ENCODE measurements around the gene C8G.

C8G gene

GRCh38 chr9:136944519-136945332, at the start of gene C8G, which contains the start of gene FBXW5:
Gene C8G (plus strand): TSS chr9:136945243. CDS start chr9:136945321, 78 bp downstream.
Gene FBXW5 (minus strand): TSS chr9:136944738. CDS start chr9:136944083, 655 bp downstream.
- DNase-seq = peak; percentile 94

DNA sequence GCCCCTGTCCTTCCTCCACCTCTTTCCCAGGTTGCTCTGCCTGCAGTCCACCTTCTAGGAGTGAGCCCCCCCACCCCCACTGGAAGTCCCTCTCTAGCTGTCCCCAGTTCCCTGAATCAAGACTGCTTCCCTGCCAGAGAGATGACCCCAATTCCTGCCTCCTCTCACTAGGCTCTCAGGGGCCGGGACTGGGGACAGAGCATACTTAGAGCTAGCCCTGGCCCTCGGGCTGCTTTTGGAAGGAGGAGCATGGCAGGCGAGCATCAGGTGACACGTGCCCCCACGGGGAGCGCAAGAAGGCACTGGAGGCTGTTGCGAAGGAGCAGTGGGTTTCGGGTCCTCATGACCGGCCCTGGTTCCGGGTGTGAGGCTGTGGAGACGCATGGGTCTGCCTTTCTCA, 49.0 kb upstream of the C8G start:
- DNase-seq = no peak

DNA sequence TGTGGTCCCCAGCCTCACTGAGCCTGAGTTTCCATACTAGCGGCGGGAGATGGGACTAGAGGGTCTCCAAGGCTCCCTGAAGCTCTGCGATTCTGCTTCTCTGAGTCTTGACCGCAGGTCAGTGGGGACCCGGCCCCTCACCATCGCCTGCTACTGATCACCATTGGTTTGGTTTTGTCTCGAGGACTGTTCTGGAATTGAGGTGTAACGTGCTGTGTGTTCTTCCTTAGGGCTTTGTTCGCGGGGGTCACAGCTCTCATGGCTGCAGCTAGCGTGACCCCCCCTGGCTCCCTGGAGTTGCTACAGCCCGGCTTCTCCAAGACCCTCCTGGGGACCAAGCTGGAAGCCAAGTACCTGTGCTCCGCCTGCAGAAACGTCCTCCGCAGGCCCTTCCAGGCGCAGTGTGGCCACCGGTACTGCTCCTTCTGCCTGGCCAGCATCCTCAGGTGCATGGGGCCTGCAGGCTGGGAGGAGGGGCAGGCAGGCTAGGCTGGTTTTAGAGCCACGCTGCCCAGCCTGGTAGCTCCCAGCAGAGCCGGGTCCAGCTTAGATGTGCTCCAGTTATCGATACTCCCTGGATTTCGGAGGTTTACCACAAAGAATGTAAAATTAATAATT, 46.5 kb upstream of the C8G start:
- DNase-seq = no peak

- no peak for DNase-seq
These were observed 45.8 kb upstream of the C8G start for GRCh38 chr9:136899196-136899595.

DNA sequence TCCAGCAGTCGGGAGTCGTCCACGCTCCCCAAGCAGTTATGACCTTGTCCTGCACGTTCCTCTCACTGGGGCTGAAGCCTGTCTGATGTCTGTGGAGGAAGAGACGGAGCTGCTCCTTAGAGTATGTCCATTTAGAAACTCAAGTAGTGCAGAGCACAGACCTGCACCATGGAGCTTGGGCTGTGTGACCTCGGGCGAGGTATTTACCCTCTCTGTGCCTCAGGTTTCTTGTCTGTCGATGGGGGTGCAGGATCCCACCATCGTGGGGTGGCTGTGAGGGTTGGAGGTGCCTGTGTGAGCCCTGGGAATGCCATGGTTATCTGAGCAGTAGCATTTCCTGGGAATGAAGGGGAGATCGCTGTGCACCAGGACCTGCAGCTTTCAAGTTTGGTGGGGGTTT, 44.5 kb upstream of the C8G start:
- no peak for DNase-seq

DNA sequence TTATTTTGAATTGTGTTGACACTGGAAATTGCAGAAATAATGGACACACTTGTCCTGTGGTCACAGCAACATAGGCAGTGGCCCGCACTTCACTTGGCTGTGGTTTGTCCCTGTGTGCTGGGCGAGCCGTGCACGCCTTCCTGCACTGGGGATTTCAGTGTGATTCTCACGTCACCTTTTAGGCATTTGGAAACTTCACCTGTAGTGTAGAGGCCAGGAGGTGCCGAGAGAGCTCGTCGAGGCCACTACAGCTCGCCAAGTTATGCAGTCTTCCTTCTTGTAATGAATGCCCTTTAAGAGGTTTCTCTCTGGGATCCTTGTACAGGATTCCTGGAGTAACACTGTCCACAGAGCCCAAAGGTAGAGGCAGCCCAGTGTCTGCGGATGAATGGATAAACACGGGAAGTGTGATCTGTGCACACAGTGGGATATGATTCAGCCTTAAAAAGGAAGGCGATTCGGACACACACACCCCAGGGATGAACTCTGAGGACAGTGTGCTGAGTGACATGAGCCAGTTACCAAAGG, 44.0 kb upstream of the C8G start:
- DNase-seq = no peak

- peak; percentile 80 for DNase-seq
These were observed 43.4 kb upstream of the C8G start for GRCh38 chr9:136901516-136902258.

- DNase-seq = peak; percentile 92
These were observed 42.7 kb upstream of the C8G start for GRCh38 chr9:136902259-136902821.

- peak; percentile 55 for DNase-seq
These were observed 41.9 kb upstream of the C8G start for GRCh38 chr9:136903041-136903554.

- no peak for DNase-seq
These were observed 38.8 kb upstream of the C8G start for GRCh38 chr9:136906266-136906665.

DNA sequence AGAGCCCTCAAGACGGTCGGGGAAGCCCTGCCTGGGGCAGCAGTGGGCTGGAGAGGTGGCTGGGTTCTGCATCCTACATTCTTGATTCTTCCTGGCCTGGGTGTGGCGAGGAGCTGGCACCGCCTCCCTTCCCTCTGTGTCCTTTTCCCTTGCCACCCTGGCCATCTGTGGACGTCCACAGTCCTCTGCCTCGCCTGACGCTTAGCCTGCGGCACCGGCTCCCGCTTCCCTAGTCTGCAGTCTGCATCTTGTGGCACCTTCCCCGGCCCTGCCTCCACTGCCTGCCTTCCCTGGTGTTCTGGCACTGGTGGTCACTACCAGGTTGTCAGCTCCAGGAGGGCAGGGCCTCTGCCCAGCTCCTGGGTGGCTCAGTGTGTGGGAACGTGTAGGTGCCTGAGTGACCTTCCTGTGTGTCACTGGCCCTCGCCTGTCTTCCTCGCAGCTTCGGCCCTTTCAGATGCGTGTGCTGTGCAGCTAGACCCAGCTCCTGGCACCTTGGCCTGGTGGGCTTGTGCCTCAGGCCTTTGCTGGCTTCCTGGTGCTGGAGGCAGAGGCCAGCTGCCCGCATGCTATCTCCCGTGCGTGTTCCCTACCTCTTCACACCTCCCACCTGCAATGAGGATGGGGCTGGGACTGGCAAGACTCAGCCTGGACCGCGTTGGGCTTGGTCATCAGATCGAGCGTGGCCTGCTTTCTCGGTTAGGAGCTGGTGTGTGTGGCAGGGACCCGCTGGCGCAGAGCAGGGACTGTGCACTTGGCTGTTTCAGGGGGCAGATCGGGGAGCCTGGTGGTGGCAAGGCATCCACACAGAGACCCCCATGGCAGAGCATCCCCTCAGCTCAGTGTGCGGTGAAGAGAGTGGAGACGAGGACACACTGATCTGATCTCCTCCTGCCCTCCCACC, 37.8 kb upstream of the C8G start:
- no peak for DNase-seq

DNA sequence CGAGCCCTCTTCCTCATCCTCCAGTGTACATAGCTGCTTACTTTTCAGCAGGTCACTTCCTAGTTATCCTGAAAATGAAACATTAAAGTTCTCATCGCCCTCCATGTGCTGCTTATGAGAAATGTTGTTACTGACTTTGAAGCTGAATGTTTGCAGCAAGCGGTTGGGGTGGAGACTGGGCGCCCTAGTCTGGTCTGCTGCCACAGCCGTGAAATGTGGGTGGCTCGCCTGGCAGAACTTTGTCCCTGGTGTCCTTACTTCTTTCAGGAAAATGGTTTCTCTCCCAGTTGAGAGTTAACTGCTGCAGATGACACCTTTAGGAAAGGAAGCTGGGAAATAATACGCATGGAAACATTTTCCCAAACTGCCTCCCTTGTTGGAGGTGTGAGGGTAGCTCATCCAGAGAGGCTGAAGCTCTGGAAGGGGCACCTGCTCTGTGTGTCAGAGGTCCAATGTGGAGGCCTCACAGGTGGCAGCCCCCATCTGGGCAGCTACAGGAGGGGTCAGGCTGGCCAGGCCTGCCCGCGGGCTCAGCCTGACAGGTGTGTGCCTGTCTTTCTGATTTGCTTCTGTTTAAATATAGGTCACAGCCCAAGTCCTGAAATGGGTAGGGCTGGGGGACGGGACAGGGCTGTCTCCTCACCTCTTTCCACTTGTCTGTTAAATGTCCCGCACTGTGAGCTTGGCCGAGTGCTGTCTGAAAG, 34.7 kb upstream of the C8G start:
- DNase-seq = no peak

DNA sequence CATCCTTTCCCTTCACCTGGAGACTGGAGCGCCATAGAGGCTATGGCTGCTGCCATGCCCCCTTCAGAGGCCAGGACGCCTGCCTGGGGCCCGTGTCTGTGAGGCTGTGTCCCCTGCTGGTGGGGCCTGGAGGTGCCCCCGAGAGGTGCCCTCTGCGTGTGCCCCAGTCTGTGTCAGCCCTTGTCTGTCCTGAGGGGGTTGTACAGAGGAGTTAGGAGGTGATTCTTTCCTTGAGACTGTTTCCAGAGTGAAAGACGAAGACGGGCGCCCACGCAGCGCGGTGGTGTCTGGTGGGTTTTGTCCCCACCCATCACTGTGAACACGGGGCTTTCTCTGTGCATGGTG, 34.2 kb upstream of the C8G start:
- no peak for DNase-seq

- no peak for DNase-seq
These were observed 31.2 kb upstream of the C8G start for GRCh38 chr9:136913701-136914438.

DNA sequence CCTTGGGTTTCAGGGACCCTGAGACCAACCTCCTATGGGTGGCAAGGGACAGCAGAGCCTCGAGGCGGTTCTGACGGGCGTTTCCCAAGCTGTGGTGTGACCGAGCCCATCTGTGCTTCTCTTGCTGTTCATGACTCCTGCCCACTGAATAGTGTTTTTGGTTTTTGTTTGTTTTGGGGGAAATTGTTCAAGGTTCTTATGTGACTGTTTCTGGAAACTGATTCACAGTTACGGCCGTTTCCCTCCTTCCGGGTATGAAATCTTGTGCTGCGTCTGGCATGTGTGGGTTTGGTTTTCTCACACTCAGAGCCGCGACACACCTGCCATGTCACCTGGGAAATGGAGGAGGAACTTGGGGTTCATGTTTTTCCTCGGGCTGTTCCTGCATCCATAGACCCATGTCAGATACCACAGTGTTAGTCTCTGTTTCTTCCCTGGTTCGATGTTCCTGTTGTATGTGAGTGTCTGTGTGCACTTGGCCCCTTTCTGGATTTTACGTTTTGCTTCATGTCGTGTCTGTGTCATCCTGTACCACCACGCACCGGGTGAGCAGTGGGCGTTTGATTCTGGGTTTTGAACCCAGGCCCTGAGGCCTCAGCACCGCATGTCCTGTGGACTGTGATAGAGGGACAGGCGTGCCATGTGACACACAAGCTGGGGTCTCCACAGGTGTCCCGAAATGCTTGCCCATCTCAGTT, 29.3 kb upstream of the C8G start:
- no peak for DNase-seq

GRCh38 chr9:136916330-136917184, 28.5 kb upstream of the C8G start:
- no peak for DNase-seq

DNA sequence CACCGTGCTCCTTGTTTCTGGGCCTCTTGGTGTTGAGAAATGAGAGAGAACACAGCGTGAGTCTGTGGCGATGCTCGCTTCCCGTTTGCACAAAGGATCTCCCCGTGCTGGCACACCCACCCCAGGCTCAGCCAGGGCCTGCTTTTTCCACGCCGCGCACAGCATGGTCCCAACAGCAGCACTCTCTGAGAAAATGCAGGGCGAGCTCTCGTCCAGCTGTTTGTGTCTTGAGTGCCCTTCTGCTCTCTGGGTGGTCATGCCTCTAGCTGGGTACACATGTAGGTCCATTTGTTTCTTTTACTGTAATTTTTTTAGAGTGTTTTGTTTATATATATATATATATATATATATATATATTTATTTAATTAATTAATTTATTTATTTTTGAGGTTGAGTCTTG, 27.1 kb upstream of the C8G start:
- DNase-seq = no peak

DNA sequence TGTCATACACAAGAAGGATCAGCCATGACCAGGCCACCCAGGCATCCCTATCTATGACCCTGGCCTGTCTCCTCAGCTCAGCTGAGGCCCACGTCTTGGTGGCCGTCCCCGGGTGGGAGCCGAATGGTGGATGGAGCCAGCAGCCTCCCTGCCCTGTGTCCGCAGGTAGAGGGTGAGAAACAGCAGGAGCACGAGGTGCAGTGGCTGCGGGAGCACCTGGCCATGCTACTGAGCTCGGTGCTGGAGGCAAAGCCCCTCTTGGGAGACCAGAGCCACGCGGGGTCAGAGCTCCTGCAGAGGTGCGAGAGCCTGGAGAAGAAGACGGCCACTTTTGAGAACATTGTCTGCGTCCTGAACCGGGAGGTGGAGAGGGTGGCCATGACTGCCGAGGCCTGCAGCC, 25.0 kb upstream of the C8G start:
- no peak for DNase-seq

DNA sequence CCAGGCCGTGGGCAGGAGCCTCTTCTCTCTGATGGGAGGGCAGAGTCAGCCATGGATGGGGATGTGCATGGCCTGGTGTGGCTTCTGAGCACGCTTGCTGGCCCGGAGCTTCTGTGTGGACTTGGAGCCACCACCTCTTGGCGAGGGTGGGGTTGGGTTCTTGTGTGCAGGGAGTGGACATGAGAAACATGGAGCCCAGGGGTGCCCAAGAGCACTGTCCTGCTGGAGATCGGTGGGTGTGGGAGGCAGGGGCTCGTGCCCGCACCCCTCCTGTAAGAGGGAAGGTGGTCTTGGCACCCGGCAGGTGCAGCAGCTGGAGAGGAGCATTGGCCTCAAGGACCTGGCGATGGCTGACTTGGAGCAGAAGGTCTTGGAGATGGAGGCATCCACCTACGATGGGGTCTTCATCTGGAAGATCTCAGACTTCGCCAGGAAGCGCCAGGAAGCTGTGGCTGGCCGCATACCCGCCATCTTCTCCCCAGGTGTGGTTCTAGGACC, 24.3 kb upstream of the C8G start:
- no peak for DNase-seq
